ENCODE measurements around the gene FCSK. TPM values are rescaled to one million over a fixed set of nuclear protein-coding genes. Genes with fewer than 3 reads are reported as not detected.
"Not testable (repeated sequence)": the region's sequence is repeated elsewhere in the genome, so short reads cannot be mapped to it uniquely, and the experiment has no call there.

FCSK gene
- total and polyA plus RNA-seq, 10 of the 15 experiments (the other 5 are each of a cell fraction or from before 2014, with no cell fraction given): 0.60 to 17.6 (median 7.4) TPM

DNA sequence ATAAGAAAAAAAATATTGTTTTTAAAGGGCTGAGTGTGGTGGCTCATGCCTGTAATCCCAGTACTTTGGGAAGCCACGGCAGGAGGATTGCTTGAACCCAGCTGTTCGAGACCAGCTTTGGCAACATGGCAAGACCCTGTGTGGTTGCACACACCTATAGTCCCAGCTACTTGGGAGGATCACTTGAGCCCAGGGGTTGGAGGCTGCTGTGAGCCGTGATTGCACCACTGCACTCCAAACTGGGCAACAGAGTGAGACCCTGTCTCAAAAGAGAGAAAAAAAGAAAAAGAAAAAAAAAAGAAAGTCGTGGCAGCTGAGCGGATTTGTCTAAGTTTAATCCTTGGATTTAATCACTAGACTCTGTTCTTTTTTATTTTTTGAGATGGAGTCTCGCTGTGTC, 6.3 kb upstream of the FCSK start:
- H2AFZ ChIP-seq (ENCODE audit: control insufficient read depth, low read depth, low read length): no peak overlapping the region
- BruUV-seq (replicated peaks): no TSS peak
- ATAC-seq (no peak), DNase-seq (ENCODE audit: low read depth, low spot score) (no peak), FAIRE-seq (no peak)
- no peaks in the 10 kb centered on the region for H3K79me2 ChIP-seq (ENCODE audit: control insufficient read depth, insufficient read depth, low read length)
- no peak overlapping the region for H3K9ac ChIP-seq (ENCODE audit: control insufficient read depth, insufficient read depth, low read length)
- RAD21 ChIA-PET (ENCODE audit: unreplicated experiment): no interaction called here
- H3K4me3 ChIP-seq: no peak overlapping the region
- no peak overlapping the region for H3K27ac ChIP-seq (ENCODE audit: control insufficient read depth, insufficient read depth)
- TF ChIP-seq, protein P1, sequence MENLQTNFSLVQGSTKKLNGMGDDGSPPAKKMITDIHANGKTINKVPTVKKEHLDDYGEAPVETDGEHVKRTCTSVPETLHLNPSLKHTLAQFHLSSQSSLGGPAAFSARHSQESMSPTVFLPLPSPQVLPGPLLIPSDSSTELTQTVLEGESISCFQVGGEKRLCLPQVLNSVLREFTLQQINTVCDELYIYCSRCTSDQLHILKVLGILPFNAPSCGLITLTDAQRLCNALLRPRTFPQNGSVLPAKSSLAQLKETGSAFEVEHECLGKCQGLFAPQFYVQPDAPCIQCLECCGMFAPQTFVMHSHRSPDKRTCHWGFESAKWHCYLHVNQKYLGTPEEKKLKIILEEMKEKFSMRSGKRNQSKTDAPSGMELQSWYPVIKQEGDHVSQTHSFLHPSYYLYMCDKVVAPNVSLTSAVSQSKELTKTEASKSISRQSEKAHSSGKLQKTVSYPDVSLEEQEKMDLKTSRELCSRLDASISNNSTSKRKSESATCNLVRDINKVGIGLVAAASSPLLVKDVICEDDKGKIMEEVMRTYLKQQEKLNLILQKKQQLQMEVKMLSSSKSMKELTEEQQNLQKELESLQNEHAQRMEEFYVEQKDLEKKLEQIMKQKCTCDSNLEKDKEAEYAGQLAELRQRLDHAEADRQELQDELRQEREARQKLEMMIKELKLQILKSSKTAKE (IDR thresholded peaks at IDR 0.05; ENCODE audit: low read depth, poor library complexity, severe bottlenecking): no peak
- TF ChIP-seq CREM (IDR thresholded peaks at IDR 0.05; ENCODE audit: low read depth) (no peak), JUNB (IDR thresholded peaks at IDR 0.05) (no peak), ZNF592 (IDR thresholded peaks at IDR 0.05) (no peak), PAX8 (IDR thresholded peaks at IDR 0.05) (no peak), EED (IDR thresholded peaks at IDR 0.05; ENCODE audit: low read depth) (no peak), CREB1 (IDR thresholded peaks at IDR 0.05; ENCODE audit: low read depth) (no peak), NFYA (IDR thresholded peaks at IDR 0.05; ENCODE audit: borderline replicate concordance, low read depth, low read length) (no peak), MYB (IDR thresholded peaks at IDR 0.05; ENCODE audit: borderline replicate concordance, low read depth, low read length) (no peak), RFX5 (IDR thresholded peaks at IDR 0.05; ENCODE audit: low read depth, low read length) (no peak), IRF4 (IDR thresholded peaks at IDR 0.05; ENCODE audit: low read depth, low read length) (no peak)
- H3K4me1 ChIP-seq (ENCODE audit: control insufficient read depth, insufficient read depth, low read length): no peaks in the 10 kb centered on the region; the same call in 1 of the 2 replicates
- CTCF ChIA-PET: no interaction called here
- WGBS (ENCODE audit: insufficient coverage, insufficient replicate concordance, low lambda C conversion rate, missing lambda C conversion rate): 74% methylated on average over 6 of the region's 6 CpGs
- SMC1A ChIA-PET (ENCODE audit: uncharacterized antibody, unreplicated experiment): interaction anchor here (2.0 kb wide), 1 partner anchor 13 kb away, joined by 7 read pairs; no protein-coding TSS in a partner anchor
- H3K36me3 ChIP-seq (ENCODE audit: control insufficient read depth in 2 of 2, insufficient read depth in 2 of 2, low read length in 1 of 2): no peaks in the 10 kb centered on the region
- no peaks in the 10 kb centered on the region for H4K20me1 ChIP-seq (ENCODE audit: control insufficient read depth, insufficient read depth)
- H3K27me3 ChIP-seq (replicated peaks in 1 of 2; ENCODE audit: control insufficient read depth in 2 of 2, insufficient read depth in 2 of 2, low read length in 1 of 2): no peaks in the 10 kb centered on the region
- no peak overlapping the region for H3K4me2 ChIP-seq (ENCODE audit: control insufficient read depth, insufficient read depth)
- H3K9me3 ChIP-seq (replicated peaks; ENCODE audit: control insufficient read depth, insufficient read depth, low read length): no peaks in the 10 kb centered on the region
- intact Hi-C loops (cut with micrococcal nuclease; ENCODE audit: unreplicated experiment): no loop called here
- POLR2A ChIA-PET: no interaction called here
- in situ Hi-C loops (cut with MboI): no loop called here

- ATAC-seq; H3K79me2 ChIP-seq (ENCODE audit: control insufficient read depth, insufficient read depth, low read length); H3K4me2 ChIP-seq (ENCODE audit: control insufficient read depth, insufficient read depth); H3K9me3 ChIP-seq (replicated peaks; ENCODE audit: control insufficient read depth, insufficient read depth, low read length); H3K9ac ChIP-seq (ENCODE audit: control insufficient read depth, insufficient read depth, low read length); in situ Hi-C loops (cut with MboI); FAIRE-seq; H3K4me3 ChIP-seq; H4K20me1 ChIP-seq (ENCODE audit: control insufficient read depth, insufficient read depth); H3K4me1 ChIP-seq (ENCODE audit: control insufficient read depth, insufficient read depth, low read length); H3K27ac ChIP-seq (ENCODE audit: control insufficient read depth, insufficient read depth); H3K36me3 ChIP-seq (ENCODE audit: control insufficient read depth in 2 of 2, insufficient read depth in 2 of 2, low read length in 1 of 2); intact Hi-C loops (cut with micrococcal nuclease; ENCODE audit: unreplicated experiment); H3K27me3 ChIP-seq (replicated peaks in 1 of 2; ENCODE audit: control insufficient read depth in 2 of 2, insufficient read depth in 2 of 2, low read length in 1 of 2); RAD21 ChIA-PET (ENCODE audit: unreplicated experiment); DNase-seq (ENCODE audit: low read depth, low spot score); H2AFZ ChIP-seq (ENCODE audit: control insufficient read depth, low read depth, low read length); BruUV-seq (replicated peaks): not testable (repeated sequence)
- WGBS (ENCODE audit: insufficient coverage, insufficient replicate concordance, low lambda C conversion rate, missing lambda C conversion rate): 85% methylated on average over 37 of the region's 37 CpGs
- POLR2A ChIA-PET: interaction anchor here (0.6 to 1.5 kb wide), 3 partner anchors 9 to 93 kb away, joined by 3 read pairs; no protein-coding TSS in a partner anchor
- SMC1A ChIA-PET (ENCODE audit: uncharacterized antibody, unreplicated experiment): interaction anchor here (0.9 kb wide), 1 partner anchor 11 kb away, joined by 3 read pairs; no protein-coding TSS in a partner anchor
- CTCF ChIA-PET: interaction anchor here (1.0 to 1.5 kb wide), 2 partner anchors 57 to 80 kb away, joined by 3 read pairs; no protein-coding TSS in a partner anchor
These were observed 4.0 kb upstream of the FCSK start for GRCh38 chr16:70450142-70451003.
